GM20431 (cell line): ENCODE data around the gene AMN.

Source experiments
- in situ Hi-C: fragments of 300-500 bp; cut with MseI, MboI; formaldehyde crosslinking; loops from one replicate; pipeline ENCODE4 v1.15.0; 2020; ENCODE audit warnings: low sequenced_read_pairs; ENCODE audit not compliant: unreplicated experiment

The AMN gene

GRCh38 chr14:102911541-102911951, 10.9 kb upstream of the AMN start:
- in situ Hi-C loops: no loop called here

DNA sequence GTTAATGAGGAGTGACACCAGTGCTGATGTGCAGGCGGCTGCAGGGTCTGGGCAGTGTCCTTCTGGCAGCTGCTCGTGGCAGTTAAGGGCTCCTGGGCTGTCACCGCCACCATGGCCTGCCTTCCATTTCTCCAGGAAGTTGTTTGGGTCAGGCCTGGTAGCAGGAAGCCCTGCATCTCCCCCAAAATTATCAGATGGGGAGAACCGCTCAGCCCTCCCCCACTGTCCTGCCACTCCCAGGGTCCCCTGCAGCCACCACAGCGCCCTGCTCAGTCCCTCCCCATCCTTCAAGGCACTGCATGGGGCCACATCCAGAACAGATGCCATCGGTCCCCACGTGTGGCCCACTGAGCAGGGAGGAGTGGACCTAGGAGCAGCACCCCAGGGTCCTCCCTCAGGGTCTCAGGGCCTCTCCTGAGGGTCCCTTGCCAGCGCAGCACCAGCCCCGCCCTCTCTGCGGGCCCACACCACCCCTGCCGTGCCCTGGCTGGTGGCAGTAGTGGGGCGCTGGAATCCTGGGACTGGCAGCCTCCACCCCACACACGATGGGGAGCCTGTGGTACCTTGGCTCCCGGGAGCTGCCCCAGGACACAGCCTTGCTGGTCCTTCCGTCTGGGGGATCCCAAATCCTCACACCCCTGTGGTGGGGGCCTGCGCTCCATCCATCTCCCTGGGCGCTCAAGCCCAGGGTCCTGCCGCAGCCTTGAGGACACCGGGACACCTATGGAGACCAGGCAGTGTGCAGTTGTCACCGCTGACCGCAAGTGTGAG, 10.3 kb upstream of the AMN start:
- in situ Hi-C loops: no loop called here

DNA sequence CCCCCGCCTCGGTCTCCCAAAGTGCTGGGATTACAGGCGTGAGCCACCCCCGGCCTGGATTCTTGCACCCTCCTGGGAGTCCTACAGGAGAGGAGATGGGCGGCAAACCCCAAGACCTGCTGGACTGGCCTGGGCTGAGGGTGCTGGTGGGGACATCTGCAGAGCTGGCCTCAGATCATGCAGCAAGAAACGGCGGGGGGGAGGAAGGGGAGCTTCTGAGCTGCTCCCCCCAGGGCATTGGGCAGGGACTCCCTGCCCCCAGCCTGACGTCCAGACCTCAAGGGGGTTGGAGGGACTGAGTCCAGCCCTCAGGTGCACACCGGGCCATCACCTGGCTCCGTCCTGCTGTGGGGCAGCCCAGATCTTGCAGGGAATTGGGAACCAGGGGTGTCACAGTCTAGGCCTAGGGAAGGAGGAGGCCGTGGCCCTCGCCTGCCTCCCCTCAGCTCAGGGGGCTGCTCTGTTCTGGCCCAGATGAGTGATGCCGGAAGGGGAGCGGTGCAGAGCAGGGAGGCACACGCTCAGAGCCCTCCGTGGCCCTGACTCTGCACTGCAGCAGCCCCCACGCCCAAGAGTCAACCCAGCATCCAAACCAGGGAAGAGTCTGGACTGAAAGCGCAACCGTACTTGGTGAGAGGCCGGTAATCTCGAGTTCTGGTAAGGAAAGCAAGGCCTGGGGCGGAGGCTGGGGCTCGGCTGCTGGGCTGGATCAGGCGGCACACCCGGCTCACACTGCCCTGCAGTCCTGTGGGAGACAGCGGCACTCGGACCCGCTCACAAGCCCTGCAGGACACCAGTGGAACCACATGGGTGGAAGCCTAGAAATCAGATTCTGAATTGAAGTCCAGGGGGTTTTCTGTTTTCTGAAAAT, 8.9 kb upstream of the AMN start:
- in situ Hi-C loops: no loop called here

GRCh38 chr14:102914474-102915291, 7.8 kb upstream of the AMN start:
- in situ Hi-C loops: no loop called here

DNA sequence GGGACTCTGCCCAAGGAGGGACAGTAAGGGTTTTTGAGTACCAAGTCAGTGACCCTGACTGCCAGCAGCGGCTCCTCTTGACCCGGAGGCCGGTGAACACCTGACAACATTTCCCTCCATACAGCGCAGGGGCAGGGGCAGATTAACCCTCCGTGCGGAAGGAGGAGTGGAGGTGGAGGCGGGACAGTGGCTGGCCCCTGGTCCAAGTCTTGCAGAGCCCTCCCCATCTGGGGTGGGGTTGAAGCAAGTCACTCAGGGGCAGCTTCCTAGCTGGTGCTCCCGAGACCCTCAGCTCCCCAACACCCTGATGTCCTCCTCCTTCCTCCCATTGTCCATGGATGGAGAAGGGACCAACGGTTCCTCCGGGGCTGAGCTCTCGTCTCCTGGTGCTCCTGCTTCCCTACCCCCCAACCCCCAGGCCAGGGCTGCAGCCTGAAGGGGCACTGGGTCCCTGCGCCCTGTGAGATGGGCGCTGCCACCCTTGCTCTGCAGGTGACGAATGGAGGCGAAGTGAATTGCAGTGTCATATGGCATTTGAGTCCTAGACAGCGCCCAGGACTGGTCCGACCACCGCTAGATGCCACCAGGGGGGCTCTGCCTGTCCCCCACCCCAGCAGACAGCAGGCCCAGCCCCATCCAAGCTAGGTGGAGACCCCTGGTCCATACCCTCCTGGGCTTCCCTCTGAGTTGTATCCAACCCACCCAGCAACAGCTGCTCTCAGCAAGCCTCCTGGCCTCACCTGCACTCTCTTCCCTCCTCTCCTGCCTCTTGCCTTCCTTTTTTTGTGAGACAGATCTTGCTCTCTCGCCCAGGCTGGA, 7.0 kb upstream of the AMN start:
- in situ Hi-C loops: no loop called here

GRCh38 chr14:102916347-102917055, 6.0 kb upstream of the AMN start:
- in situ Hi-C loops: no loop called here

DNA sequence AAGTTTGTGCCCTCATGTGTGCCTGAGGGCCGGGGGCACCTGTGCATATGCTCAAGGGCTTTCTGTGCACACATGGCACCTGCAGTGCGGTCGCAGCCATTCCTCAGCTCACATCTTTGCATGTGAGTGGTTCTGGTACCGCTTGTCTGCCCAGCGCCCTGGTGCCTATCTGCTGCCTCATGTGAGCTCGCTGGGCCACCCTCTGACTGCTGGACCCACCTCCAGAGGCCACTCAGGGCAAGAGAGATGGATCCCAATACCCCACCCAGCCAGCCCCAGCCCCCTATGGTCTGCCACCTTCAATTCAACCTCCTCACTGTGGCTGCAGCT, 5.4 kb upstream of the AMN start:
- in situ Hi-C loops: no loop called here

GRCh38 chr14:102917469-102918211, 4.8 kb upstream of the AMN start:
- in situ Hi-C loops: no loop called here

- in situ Hi-C loops: no loop called here
These were observed 4.0 kb upstream of the AMN start for GRCh38 chr14:102918438-102918837.

GRCh38 chr14:102920273-102920997, 2.0 kb upstream of the AMN start:
- in situ Hi-C loops: no loop called here

GRCh38 chr14:102920998-102921304, 1.5 kb upstream of the AMN start:
- in situ Hi-C loops: no loop called here

- in situ Hi-C loops: no loop called here
These were observed 900 bp downstream of the AMN start for GRCh38 chr14:102923201-102923924.

DNA sequence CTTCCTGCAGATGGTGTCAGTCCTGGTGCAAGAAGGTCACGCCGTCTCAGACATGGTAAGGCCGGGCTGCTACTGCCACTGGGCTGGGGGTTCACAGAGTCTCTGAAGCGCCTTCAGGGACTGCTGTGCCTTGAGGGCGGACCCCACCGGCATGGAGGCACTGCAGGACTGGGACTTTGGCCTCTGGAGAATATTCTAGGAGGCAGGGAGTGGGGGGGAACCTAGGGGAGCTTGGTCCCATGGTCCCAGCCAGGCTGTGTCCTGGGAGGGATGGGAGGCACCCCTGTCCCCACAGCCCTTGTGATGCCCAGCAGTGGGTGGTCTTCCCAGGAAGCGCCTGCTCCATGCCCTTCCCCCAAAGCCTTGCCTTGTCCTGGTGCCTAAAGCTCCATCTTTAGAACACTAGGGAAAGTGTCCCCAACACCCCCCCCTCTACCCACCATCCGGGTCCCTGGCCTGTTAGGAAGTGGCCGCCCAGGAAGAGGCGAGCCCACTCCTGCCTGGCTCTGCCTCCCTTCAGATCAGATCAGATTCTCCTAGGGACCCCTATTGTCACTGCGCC, 1.5 kb downstream of the AMN start:
- in situ Hi-C loops: no loop called here

- in situ Hi-C loops: no loop called here
These were observed 2.4 kb downstream of the AMN start for GRCh38 chr14:102924632-102925588.

DNA sequence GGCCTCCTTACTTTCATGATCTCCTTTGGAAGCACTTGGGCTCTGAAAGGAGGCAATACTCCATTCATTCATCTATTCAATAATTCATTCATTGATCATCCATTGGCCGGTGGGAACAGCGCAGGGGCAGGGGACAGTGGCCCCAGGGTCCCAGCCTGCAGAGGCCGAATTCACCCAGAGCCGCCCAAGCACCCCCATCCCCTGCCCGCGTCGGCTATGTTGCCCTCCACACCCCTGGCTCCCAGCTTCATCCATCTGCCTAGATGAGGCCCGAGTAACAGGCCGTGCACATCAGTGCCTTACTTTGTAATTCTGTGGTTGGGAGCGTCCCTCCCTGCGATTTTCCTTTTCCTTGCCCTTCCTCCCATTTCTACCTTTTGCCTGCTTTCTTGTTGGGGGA, 3.2 kb downstream of the AMN start:
- in situ Hi-C loops: no loop called here

- in situ Hi-C loops: no loop called here
These were observed 3.6 kb downstream of the AMN start for GRCh38 chr14:102926104-102926503.
